Caki2 (cell line): ENCODE data around the gene LAG3. TPM values are rescaled to one million over a fixed set of nuclear protein-coding genes. Genes with fewer than 3 reads are reported as not detected.

Experiments
- DNase-seq: peaks from one replicate; pipeline ENCODE4 v3.0.0-alpha.2; 2015; ENCODE audit warnings: low read depth
- in situ Hi-C: cut with HindIII; loops from 2 replicates; pipeline ENCODE4 v1.10.0; 2016; ENCODE audit warnings: low sequenced_read_pairs, low pct_unique_long_range_greater_than_20kb, mixed read lengths
- total RNA-seq: library from RNA; depleted of rRNA; stranded (reverse); fragments of >200 nt; shearing (Covaris generic); gene quantifications from 2 replicates; pipeline ENCODE4 v1.2.3, GENCODE V29; 2014; ENCODE audit warnings: low replicate concordance

Gene LAG3
- total RNA-seq, 1 experiment from 2014 or later = not detected

DNA sequence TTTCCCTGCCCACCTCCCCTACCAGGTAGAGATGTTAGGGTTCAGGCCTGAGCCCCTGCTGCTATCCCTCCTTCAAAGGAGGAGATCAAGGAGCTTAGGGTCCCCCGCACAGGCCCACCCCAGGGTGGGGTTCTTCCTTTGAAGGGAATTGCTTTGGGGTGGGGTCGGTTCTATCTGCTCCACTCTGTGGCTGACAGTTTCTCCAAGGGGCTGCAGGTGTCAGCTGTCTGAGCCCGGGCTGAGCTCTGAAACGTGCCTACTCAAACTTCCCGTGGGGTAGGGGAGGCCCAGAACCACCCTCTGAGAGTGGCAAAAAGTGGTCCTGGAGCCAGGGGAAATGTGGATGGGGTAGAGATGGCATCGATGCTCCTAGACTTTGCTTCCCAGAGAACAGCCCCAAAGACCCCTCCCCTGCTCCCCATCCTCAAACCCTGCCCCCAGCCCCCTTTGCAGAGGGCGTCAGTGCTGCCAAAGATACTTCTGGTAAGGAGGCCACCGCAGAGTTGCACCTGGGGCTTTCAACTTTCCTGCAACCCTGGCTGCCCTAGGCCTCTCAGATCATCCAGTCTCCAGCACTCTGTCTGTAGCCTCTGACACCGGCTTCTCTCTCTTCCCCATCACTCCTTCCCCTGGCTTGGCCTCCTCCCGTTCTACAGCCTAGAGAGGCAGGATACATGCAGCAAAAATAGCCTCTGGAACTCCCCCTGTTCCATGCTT is 10.7 kb downstream of the LAG3 start:
- in situ Hi-C loops = no loop called here
- no peak for DNase-seq

DNA sequence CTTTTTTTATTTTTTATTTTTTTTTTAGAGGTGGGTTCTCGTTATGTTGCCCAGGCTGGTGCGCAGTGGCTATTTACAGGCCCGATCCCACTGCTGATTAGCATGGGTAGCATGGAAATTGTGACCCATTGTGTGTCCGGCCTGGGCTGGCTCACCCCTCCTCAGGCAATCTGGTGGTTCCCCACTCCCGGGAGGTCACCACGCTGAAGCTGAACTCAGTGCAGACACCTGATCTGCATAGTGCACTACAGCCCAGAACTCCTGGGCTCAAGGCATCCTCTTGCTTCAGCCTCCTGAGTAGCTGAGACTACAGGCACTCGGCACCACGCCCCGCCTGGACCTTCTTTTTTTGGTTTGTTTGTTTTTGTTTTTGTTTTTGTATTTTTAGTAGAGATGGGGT is 11.5 kb downstream of the LAG3 start:
- no peak for DNase-seq
- in situ Hi-C loops = no loop called here

- no peak for DNase-seq
- in situ Hi-C loops = no loop called here
These were observed 12.0 kb downstream of the LAG3 start for GRCh38 chr12:6784296-6784695.

- in situ Hi-C loops = no loop called here
- DNase-seq = no peak
These were observed 12.4 kb downstream of the LAG3 start for GRCh38 chr12:6784761-6785160.

GRCh38 chr12:6786416-6787094 is 14.2 kb downstream of the LAG3 start:
- DNase-seq = no peak
- in situ Hi-C loops = no loop called here

- DNase-seq = no peak
- in situ Hi-C loops = no loop called here
These were observed 15.0 kb downstream of the LAG3 start for GRCh38 chr12:6787309-6787708.

DNA sequence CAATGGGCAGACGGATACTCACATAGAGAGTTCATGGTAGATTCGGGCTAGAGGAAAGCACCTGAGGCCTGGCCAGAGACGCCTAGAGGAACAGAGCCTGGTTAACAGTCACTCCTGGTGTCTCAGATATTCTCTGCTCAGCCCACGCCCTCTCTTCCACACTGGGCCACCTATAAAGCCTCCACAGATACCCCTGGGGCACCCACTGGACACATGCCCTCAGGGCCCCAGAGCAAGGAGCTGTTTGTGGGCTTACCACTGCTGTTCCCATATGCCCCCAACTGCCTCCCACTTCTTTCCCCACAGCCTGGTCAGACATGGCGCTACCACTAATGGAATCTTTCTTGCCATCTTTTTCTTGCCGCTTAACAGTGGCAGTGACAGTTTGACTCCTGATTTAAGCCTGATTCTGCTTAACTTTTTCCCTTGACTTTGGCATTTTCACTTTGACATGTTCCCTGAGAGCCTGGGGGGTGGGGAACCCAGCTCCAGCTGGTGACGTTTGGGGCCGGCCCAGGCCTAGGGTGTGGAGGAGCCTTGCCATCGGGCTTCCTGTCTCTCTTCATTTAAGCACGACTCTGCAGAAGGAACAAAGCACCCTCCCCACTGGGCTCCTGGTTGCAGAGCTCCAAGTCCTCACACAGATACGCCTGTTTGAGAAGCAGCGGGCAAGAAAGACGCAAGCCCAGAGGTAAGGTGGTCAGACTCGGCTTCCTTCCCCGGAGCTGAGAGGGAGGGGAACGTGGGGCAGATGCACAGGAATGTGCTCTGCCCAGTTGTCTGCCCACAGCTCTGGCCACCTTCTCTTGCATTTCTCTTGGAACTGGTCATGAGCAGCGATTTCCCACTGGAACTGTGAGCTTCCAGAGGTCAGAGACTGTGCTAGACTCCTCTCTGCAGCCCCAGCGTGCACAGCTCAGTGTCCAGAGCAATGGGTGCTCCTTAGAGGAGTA is 16.9 kb downstream of the LAG3 start, which contains the start of gene CD4:
Gene CD4 (plus strand): TSS at position 557 of the 953 bp plus-strand sequence. CDS start 10,611 bp downstream, outside the sequence.
- in situ Hi-C loops = no loop called here
- no peak for DNase-seq

DNA sequence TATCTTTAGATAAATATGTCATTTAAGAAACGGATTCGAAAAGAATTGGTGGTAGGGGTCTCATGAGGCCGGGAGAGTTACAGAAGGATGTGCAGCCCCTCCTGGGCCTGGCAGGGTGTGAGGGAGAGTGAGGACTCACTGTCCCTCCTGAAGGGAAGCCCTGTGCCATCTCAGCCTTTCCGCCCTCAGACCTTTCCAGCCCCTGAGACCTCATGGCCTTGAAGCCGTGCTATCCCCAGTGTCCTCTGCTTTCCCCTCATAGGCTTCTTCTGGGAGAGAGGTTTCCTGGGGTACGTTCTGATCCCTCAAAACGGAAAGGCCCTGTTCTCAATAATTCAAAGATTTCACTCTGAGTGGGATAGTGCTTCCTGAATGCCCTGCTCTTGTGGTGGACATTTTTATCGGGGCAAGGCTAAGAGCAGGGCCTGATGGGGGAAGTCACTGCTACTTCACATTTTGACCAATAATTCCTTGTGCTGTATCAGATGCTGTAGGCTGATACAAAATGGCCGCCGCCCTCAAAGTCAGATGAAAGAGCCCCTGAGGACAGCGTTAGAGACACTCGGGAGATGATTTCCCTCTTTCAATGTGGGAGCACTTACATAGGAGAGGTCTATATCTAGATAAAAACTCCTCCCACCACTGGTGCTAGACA is 18.3 kb downstream of the LAG3 start:
- in situ Hi-C loops = no loop called here
- no peak for DNase-seq

- DNase-seq = no peak
- in situ Hi-C loops = no loop called here
These were observed 19.7 kb downstream of the LAG3 start for GRCh38 chr12:6791931-6792520.

DNA sequence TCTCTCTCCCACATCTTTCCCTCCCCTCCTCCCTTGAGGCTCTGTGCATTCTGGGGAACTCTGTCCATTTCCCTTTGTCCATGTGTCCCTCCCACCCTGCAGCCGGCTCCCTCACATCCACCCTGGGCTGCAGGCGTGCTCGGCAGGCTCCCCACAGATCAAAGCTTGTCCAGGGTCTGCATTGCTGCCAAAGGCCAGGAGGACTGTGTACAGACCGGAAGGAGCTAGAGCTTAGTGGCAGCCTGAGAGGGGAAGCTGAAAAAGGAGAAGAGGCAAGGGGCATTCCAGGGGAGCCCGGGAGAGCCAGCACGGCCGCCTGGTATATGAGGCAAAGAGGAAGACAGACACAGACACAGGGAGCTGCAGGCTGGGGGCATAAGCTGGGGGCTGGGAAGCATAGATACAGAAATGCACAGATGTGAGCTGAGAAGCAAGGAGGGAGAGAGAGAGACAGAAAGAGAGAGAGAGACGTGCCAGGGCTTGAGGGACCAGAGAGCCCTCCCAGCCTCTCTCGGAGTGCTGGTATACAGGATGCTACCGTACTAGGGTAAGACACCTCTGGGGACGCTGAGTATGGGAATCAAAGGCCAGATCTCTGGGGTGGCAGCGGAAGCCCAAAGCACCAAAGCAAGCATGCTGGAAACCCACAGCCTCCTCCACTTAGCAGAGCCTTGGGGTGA is 20.3 kb downstream of the LAG3 start:
- in situ Hi-C loops = no loop called here
- no peak for DNase-seq

- DNase-seq = no peak
- in situ Hi-C loops = no loop called here
These were observed 22.8 kb downstream of the LAG3 start for GRCh38 chr12:6795088-6795487.

DNA sequence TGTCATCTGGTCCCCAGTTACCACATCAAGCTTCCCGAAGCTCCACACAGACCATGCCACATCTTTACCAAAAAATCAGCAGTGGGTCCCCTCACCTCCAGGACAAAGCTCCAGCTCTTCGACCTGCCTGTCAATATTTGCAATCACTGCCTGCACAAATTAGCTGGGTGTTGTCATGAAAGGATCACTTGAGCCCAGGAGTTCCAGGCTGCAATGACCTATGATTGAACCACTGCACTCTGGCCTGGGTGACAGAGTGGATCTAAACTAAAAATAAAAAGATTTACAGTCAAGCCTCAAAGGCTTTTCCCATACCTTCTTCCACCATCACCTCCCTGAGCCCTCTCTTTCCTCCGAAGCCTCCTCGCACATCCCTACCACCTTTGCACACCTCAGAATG is 24.3 kb downstream of the LAG3 start:
- DNase-seq = no peak
- in situ Hi-C loops = no loop called here

GRCh38 chr12:6799147-6799546 is 26.8 kb downstream of the LAG3 start:
- no peak for DNase-seq
- in situ Hi-C loops = no loop called here

GRCh38 chr12:6807170-6807569 is 34.9 kb downstream of the LAG3 start:
- DNase-seq = no peak
- in situ Hi-C loops = no loop called here

DNA sequence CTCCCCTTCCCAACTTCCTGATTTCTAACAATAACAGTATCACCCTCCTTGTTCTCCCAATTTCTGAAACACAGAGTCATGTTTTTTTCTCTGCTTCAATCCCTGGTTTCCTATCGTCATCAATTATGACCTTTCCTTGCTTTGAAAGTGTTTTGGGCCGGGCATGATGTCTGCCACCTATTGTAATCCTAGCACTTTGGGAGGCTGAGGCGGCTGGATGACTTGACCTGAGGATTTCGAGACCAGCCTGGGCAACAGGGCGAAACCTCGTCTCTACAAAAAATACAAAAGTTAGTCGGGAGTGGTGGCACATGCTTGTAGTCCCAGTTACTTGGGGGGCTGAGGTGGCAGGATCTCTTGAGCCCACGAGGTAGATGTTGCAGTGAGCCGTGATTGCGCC is 36.7 kb downstream of the LAG3 start:
- in situ Hi-C loops = no loop called here
- DNase-seq = no peak

DNA sequence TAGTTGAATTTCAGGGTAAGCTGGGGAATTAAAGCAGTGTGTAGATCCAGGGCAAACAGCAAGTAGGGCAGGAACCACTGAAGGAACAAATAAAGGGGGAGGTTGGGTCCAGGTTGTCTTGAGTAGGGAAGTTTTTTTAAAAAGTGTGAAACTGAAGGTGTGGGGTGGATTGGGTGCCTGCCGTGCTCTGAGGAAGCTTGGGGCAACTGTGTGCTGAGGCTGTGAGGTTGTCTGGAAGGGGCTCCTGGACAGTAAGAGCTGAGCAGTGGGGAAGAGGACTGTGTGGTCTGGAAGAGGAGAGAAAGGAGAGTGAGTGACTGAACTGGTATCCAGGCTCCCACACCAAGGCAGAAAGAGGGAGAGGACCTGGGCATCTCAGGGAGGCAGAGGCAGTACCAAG is 38.4 kb downstream of the LAG3 start:
- DNase-seq = no peak
- in situ Hi-C loops = no loop called here

GRCh38 chr12:6813363-6813762 is 41.0 kb downstream of the LAG3 start:
- no peak for DNase-seq
- in situ Hi-C loops = no loop called here

DNA sequence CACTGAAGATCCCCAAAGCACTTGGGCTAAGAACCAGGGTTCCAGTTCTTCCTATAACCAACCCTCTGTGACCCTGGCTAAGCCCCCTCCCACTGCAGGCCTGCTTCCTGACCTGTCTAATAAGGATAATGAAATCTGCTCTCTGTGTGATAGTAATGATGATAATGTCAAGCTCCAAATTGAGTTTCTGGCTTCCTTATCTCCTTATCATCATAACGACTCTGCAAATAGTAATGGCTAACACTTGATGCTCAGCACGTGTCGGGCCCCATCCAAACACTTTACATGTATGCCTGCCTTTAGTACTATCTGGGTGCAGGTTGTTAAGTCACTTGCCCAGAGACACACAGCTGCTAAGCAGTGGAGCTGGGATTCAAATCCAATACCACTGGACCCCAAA is 44.3 kb downstream of the LAG3 start:
- no peak for DNase-seq
- in situ Hi-C loops = no loop called here
